Nucleus accumbens (tissue), 56 donors: Measurements from ENCODE around the gene KIF6.

Experiments
- DNase-seq, 56 donors: peaks; one replicate each; lab custom pipeline; 2025; lab: John Stamatoyannopoulos, UW

KIF6 gene

DNA sequence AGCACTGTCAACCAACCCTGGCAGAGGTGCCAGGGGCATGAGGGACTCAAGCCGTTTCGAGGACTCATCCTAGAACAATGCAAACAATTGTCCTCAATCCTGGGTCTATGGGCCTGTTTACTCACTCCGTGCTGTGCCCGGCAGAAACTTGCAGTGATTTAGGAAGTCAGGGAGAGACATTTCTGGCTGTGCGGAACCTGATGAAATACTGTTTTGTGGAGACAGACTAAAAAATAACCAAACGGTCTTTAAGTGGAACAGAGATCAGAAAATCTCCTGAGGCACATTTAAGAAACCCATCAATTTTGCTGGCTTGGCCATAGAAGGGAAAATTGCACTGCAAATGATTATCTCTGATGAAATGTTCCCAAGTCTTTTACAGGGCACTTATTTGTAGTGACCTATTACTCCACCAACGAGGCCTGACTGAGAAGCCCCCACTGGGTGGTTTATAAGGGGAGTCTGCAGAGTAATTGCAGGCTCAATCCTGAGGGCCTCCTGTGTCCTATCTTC lies 322.9 kb downstream of the KIF6 start:
- DNase-seq, result peak in 30 of 56 donors; percentile 11 to 75 (median 44)

DNA sequence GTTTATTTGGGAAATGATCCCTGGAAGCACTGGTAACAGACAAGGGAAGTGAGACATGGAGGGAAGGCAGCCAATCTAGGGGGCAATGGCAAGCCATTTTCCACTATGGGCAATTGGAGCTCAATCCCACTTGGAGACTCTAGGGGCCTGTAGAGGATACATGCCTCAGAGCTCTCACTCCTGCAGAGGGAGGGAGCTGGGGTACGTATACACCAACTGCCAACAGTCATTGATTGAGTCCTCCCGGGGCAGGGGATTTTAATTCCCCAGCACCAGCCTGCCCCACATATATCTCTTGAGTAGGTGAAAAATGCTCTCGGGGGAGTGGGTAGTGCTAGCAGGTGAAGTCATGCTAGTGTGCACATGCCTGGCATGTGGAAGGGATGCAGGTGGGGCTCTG lies 323.8 kb downstream of the KIF6 start:
- no peak for DNase-seq

DNA sequence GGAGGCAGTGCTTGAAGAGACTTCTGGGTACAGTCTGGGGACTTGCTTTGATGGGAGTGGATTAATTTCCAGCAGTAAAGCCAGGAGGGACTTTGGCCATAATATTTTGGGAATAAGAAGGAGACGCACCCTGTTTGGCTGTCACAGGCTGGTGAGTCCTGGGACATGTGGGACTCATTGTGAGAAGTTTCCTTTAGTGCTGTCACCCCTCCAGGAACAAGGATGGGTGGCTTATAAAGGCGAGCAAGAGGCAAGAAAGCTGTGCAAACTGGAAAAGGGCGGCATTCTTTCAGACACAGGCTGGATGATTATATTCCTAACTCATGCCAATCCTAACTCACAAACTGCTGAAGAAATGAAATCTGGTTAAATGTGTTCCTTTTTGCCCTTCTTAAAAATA lies 325.2 kb downstream of the KIF6 start:
- DNase-seq, result no peak

DNA sequence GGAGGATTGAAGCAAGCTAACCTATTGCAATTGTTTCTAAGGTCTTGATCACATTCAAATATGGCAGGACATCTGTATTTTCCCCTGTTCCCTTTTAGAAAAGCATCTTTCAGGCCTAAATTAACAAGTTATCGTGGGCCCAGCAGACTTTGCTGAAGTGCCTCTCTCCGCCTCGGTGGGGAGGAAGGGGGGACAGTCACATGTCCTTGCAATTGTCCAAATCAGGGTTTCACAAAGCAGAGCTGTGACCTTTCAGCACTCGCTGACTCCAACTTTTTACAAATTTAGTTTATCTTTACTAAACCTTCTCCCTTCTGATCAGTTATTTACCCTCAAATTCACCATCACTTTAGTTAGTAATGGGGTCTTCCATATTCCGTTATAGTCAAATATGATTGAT lies 328.4 kb downstream of the KIF6 start:
- peak in 3 of 56 donors; percentile 5 to 15 (median 9) for DNase-seq

DNA sequence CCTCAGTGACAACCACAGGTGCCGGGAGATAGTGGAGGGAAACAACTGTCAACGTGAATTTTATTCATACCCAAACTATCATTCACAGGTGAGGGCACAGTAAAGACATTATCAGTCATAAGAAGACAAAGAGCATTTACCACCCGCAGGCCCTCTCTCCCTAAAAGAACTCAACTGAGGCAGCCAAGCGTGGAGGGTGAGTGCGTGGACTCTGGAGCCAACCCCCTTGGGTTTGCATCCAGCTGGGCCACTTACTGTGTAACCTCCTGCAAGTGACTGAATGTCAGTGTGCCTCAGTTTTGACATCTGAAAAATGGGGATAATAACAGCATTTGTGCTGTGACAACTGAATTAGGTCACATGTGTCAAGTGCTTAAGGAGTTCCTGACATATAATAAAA lies 332.1 kb downstream of the KIF6 start:
- no peak for DNase-seq

DNA sequence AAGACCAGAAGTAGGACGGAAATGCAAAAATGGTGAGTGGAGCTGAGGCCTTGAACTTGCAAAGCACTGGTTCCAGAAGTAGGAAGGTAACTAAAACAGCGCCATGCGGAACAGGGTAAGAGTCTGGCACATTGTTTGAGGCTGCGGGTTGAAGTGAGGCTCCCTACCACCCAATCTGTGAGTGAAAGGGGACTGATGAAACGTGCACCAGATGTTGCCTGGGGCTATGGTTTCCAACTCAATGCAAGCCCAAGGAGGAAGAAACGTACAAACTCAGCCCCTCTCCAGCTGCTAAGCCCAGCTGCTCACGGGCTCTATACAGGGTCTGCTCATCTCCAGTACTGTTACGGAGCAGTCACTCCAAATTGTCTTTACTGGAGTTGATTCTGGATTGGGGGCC lies 334.0 kb downstream of the KIF6 start:
- no peak for DNase-seq

DNA sequence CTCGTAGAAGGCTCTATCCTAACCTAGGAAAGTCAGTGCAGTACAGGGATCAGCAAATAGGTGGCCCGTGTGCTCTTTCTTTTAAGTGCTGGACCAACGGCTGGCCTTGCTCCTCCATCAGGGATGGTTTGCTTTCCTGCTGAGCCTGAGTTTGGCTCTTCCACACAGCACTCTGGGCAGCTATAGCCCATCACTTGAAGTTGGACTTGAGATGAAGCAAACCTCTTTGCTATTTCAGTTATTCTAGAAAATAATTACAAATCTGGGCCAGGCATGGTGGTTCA lies 335.8 kb downstream of the KIF6 start:
- no peak for DNase-seq

DNA sequence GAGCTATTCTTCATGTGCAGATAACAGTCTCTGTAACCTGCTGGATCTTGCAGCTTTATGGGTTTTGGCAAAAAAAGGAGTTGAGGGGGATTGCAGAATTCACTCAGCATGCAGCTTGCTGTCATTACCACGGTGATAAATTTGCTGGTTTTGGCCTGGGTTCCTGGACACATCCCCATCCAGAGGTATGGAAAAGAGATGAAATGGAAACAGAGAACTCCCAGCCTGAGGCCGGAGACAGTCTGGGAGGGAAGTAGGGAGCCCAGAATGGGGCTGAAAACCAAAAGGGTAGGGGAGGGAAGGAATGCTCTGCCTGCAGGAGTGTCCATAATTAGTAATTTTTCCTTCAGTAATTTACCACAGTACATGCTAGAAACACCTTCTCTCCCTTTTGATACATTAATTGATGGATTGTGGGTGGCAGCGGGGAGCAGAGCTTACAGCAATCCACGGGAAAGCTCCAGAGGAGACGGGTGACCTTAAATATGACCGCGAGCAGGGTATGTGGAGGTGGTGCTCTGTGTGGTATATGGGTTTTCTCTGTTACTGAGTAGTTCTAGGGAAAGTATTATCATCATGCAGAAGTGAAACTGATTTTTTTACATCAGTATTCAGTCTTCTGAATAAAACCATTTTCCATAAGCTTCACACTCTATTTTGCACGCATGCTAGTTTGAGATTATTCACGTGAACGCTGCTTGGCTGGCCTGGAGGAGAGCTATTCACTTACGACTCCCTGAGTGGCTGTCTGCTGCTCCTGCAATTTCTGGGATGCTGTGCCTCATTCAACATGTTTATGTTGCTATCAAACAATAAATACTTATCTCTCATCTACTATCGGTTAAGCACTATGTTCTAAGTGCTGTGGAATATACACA lies 336.4 kb downstream of the KIF6 start:
- no peak for DNase-seq

DNA sequence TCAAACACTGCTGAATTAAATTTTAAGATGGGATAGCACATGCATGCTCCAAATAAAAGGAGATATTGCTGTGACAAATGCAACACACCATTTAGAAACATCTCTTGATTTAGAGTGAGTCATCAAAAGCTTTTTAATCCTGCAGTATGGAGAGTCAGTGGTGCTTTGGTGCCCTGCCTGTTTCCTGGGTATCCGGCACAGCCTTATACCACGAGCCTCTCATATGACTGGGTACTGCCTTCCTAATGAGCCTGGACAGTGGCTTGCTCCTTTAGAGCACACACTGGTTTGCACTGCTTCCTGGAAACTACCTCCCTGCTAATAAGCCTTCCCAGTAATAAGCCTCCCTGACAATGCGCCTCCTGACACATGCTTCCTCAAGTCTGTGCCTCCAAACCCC lies 337.4 kb downstream of the KIF6 start:
- peak in 7 of 56 donors; percentile 12 to 42 (median 15) for DNase-seq

DNA sequence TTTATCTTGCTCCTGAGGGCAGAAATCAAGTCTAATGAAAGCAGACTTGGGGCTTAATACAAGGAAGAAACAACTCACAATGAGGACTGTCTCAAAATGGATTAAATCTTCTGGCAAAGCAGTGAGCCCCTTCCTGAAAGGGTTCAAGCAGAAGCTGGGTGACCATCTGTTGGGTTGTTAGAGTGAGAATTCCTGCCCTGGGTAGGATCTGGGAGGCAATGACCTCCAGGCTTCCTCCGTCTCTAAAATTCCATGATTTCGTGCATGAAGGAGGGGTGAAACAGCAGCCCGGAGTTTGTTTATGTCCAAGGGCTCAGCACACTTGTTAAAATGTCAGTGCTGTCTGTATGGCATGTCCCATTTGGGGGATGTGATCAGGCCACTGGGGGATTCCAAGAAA lies 338.7 kb downstream of the KIF6 start:
- DNase-seq, result no peak

DNA sequence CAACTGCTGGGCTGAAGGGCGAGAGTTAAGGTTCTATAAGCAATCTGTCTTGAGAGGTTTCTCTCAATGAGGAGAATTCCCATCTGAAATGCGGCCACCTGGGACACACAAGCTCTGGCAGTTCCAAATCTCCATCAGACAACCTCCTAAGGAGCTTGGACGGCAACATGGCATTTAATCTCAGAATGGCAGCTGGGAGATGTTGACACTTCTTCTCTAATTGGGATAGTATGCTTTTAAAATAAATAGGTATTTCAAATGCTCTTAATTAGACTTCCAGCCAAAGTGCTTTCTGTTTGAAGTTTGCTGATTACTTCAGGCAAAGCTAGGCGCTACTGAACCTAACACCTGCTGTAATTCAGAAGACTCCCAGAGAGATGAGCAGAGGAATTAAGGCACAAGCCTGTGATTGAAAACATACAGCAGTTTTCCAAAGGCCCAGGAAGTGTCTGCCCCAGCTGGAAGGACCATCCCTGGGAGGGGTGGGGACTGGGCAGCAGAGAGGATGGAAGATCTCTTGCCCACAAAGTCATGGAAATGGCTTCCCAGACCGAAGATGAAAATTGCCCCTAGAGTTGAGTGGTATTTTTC lies 343.6 kb downstream of the KIF6 start:
- no peak for DNase-seq

DNA sequence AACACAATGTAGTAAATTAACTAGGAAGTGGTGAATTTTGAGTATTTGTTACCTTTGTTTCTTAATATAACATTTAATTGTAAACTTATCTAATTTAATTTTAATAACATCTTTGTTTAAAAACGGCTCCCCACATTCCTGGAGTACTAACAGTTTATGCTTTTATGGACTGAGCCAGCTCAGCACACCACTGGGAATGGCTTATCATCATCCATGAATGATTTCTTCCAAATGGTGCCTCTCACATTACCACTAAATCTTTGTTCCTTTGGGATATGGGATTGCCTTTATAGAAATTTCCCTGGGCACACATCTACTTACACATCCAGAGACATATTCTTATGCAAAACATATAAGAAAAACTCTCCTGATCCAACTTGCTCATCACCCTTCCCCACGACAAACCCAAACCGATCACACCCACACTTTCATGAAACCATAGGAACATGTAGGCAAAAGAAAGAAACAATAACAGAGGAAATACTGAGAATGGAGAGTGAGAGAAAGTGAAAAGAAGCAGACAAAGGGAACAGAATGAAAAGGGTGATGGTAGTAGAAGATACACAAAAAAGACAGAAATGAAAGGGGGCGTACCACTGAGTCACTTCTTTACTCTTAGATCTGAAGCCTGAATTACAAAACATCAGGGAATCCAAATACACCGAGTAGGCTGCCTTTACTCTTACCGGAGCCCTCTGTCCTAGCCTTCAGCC lies 344.2 kb downstream of the KIF6 start:
- DNase-seq, result no peak

DNA sequence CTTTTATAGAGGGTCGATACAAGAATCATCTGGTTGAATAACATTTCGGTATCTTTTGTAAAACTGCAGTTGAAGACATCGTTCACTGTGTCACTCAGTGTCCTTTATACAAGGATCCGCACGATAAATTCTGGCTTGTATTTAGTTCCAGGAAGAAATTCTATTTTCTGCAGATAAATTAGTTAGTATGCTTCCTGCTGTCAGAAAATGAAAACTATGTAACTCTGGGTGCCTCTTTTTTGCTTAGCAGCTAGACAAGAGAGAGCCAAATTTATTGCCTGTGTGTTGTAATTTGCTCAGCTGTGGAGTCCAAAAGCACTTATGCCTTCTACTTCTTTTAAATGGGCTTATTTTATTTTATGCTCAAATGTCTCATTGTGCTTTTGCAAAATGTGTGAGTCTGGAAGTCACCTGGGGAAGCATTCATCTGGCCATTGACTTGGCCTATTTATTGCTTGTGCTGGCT lies 346.2 kb downstream of the KIF6 start:
- DNase-seq, result no peak

DNA sequence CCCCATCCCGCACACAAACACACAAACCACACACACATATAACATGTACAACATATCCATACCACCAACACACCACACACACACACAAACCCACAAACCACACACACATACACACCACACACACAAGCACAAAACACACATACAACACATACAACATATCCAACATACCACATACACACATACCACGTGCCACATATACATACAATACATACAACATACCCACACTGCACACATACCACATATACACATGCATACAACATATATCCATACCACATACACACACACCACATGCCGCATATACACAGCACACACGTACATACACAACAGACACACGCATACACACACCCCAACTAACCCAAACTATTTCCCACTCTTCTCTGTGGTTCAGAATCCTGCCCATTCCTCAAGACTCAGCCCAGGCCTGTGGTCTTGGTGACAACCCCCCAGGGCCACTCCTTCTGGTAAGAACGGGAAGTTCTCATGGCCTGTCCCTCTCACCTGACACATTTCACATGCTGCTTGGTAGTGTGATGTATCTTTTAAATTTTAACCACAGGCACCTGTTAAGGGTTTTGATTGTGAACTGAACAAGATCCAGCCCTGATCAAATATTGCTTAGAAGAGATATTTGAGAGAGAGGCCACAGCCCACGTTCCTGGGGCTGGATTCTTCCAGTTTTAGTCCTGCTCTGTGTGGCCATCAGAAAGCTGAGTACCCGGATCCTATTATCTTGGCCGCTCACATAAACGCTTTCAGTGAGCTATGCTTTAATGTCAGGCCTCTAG lies 346.8 kb downstream of the KIF6 start:
- no peak for DNase-seq

DNA sequence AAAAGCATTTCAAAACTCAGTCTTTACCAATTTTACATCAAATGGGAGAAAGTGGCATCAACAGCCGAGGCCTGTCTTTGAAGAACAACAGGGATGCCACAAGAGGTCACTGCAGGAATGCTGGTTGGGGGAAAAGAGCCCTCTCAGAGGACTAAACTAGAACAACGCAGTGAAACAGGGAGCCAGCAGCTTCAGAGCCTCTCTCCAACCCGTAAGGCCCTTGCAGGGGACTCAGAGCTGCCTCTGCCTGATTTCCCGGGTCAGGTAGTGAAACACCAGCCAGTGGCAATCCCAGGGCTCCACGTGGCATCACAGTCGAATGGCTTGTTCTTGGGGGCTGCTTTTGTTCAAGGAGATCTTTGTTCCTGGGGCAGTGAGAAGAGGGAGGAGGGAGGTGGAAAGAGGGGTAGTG lies 347.7 kb downstream of the KIF6 start:
- DNase-seq, result peak in 50 of 56 donors; percentile 25 to 85 (median 62)

DNA sequence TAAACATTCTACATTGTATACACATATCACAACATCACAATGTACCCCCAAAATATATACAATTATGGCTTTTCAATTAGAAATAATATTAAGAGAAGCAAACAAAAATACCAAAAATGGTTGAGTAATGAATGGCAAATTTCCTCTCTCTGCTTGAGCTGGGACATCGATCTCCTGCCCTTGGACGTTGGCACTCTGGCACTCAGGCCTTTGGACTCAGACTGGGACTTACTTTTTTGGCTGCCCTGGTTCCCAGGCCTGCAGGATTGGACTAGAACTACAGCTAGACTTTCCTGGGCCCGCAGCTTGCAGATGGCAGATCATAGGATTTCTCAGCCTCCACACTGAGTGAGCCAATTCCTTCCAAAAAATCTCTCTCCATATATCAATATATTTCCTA lies 349.8 kb downstream of the KIF6 start:
- DNase-seq, result no peak

DNA sequence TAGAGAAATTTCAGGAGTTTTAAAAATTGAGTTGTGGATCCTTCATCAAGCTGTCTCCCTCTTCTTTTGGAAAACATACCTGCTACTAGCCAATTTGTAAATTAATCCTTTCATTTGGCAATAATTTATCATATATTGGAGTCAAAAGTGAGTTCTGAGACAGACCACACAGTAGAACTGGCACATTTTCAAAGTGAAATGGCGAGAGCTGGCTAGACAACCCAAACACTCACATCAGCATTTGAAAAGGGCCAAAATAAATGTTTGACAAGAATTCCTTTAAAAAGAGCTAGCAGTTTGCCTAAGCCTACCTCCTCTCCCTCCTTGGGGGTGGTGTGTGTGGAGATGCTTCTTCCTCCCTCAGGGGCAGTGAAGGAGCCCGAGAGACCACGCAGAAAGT lies 354.8 kb downstream of the KIF6 start:
- no peak for DNase-seq

DNA sequence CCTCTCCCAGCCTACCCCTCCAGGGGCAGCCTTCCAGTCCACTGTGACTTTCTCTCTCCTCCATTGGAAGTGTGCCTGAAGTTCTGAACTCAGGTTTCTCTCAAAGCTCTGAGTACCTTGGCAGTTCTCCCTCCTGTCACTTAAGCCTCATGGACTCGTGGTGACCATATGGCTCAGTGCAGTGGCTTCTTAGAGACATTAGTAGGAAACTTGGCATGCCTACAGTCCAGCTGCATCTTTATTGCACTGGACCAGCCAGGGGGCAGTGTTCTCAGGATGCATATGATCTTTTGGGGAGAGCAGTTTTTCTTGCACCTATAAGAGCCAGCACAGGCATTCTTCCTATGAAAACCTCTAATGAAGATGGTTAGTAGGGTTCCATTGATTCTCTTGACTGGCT lies 355.2 kb downstream of the KIF6 start:
- peak in 2 of 56 donors; percentile 10 to 18 for DNase-seq

DNA sequence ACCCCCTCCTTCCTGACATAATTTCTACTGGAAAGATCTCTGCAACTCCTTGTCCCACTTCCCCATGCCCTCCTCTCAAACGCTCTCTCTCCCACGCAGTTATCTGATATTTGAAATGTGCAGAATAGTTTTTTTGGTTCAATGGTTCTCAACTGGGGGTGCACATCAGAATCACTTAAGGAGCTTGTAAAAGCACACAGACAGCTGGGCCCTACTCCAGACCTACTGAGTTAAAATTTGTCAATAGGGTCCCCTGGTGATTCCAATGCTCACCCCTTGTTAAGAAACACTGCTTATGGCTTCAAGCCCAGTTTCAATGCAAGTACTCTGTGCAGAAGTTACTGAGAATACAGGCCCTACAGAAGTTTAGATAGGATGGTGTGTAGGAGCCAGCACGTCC lies 357.5 kb downstream of the KIF6 start:
- no peak for DNase-seq

DNA sequence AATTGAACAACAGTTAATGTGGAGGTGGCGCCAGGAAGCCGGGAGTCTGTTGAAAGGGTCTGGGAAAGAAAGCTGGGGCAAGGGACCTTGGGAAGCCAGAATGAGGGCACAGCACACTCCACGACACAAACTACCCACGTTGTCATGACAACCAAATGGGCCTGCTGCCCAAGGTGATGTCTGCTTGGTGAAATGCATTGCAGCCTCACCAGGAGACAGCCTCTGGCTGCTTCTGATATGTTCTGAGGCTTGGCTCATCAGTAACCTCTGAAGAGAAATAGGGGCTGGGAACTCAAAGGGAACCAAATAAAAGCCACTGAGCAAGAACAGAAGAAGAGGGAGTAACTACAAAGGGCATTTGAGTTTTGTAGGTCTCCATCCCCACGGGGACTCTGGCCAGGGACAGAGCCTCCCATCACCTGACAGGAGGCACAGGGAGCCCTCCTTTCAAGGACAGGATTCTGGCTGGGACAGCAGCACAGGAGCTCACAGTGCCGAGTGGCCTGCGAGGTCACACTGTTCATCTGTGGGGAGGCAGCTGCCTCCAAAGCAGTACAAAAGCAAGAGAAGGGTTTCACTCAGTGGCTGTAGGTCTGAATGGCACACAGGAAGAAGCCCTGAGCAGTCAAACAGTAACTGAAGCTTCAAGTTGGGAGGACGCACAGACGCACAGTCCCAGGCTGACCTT lies 358.1 kb downstream of the KIF6 start:
- DNase-seq, result peak in 35 of 56 donors; percentile 3 to 82 (median 47)
